GM19438 (cell line): Measurements from ENCODE around the gene GPRC5C.
"Not testable (repeated sequence)": the region's sequence is repeated elsewhere in the genome, so short reads cannot be mapped to it uniquely, and the experiment has no call there.

ENCODE experiments used
- ATAC-seq: cut with Tn5 transposase; IDR thresholded peaks from one replicate; pipeline ENCODE4 v1.9.1; 2021; ENCODE audit warnings: low read depth; ENCODE audit not compliant: unreplicated experiment

Gene GPRC5C

DNA sequence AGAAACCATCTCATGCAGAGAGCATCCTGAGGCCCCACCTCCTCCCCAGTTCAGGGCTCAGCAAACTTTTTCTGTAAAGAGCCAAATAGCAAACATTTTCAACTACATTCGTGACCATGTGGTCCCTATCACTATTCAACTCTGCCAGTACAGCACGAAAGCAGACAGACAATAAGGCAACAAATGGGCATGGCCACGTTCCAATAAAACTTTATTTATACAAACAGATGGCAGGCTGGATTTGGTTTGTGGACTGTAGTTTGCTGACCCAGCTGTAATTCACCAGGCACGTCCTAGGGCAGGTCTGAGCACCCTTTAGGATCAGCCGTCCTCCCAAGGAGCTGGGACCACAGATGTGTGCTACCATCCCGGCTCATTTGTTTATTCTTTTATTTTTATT lies 27.1 kb upstream of the GPRC5C start:
- no peak for ATAC-seq

DNA sequence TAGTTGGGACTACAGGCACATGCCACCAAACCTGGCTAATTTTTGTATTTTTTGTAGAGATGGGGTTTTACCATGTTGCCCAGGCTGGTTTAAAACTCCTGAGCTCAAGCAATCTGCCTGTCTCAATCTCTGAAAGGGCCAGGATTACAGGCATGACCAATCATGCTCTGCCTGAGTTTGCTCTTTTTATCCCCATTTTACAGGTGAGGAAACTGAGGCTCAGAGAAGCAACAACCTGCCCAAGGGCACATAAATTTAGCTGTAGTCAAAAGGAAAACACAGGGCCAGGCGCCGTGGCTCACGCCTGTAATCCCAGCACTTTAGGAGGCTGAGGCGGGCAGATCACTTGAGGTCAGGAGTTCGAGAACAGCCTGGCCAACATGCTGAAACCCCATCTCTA lies 26.6 kb upstream of the GPRC5C start:
- ATAC-seq: not testable (repeated sequence)

DNA sequence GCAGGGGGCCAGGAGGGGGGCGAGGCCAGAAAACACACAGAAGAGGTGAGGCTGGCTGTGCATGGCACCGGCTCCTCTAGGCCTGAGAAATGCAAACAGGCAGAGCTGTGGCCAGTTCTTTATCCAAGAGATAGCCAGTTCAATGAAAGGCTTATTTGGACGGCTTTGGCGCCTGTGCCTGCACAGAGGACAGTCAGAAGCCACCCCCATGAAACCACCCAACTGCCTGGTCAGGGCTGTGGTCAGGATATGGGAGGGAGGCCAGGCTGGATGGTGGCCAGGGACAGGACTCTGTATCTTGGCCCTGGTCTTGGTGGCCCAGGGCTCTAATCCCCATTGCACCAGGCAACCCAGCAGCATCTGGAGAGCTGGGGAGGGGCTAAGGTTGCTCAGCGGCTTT lies 24.5 kb upstream of the GPRC5C start:
- no peak for ATAC-seq

DNA sequence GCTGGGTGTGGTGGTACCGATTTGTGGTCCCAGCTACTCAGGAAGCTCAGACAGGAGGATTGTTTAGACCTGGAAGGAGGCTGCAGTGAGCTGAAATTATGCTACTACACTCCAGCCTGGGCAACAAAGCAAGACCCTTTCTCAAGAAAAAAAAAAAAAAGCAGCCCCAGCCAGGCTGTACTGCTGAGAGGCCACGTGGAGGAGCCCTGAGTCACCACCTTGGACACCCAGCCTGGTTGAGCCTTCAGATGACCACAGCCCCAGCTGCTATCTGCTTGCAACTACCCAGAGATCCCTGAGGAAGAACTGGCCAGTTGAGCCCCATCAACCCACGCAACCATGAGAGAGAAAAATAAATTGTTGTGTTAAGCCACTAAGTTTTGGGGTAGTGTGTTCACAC lies 23.6 kb upstream of the GPRC5C start:
- ATAC-seq: no peak

DNA sequence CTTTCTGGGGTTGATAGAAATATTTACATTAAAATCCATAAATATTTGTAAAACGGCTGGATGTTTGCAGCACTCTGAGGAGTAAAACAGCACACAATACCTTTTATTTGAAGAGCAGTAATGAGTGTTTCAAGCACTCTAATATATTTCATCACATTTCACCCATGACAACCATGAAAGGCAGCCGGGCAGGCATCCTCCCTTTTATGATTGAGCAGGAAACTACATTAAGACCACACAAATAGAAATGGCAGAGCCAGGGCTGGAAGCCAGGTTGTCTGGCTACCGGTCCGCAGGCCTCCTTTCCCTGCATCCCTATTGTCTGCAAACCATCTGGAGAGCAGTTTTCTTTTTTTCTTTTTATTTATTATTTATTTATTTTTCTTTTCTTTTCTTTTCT lies 23.1 kb upstream of the GPRC5C start:
- no peak for ATAC-seq

GRCh38 chr17:74410001-74410443 lies 21.9 kb upstream of the GPRC5C start:
- ATAC-seq: no peak

DNA sequence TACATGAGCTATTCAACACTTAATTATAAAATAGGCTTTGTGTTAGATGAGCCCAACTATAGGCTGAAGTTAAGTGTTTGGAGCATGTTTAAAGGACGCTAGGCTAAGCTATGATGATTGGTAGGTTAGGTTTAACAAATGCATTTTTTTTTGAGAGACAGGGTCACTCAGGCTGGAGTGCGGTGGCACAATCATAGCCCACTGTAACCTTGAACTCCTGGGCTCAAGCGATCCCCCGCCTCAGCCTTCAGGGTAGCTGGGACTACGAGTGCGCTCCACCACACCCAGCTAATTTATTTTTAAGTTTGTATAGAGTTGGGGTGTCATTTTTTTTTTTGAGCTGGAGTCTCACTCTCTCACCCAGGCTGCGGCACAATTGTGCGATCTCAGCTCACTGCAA lies 19.3 kb upstream of the GPRC5C start:
- ATAC-seq: no peak

DNA sequence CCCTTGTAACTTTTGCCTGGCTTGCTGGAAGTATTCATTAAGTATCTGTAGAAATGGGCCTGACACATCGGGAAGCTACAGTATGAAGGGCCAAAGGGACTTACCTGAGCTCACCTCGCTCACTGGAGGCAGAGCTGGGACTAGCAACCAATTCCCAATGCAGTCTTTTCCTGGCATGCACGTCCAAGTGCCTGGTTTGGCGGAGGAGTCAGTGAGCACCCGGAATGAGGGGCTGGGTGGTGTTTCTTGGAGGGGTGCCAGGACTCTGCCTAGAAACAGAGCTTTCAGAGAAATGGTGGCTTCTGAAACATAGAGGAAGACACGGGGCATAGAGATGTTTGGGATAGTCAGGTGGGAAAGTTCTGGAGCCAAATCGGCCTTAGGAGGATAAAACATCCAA lies 18.4 kb upstream of the GPRC5C start:
- no peak for ATAC-seq

- ATAC-seq: no peak
These were observed 17.4 kb upstream of the GPRC5C start for GRCh38 chr17:74414510-74414909.

DNA sequence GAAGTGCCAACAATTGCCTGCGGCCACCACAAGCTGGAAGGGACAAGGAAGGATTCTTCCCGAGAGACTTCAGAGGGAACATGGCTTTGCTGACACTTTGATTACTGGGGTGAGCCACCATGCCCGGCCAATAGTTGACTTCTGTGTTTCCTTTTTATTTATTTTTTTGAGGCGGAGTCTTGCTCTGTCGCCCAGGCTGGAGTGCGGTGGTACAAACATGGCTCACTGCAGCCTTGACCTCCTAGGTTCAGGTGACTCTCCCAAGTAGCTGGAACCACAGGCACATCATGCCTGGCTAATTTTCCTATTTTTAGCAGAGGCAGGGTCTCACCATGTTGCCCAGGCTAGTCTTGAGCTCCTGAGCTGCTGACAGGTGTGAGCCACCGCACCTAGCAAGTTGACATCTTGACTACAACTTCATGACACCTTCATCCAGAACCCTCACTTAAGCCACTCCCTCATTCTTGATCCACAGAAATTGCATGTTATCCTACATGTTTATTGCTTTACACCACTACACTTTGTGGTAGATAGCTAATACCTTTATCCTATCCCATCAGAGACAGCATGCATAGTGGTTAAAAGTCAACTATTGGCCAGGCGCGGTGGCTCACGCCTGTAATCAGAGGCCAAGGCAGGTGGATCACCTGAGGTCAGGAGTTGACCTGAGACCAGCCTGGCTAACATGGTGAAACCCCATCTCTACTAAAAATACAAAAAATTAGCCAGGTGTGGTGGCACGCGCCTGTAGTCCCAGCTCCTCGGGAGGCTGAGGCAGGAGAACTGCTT lies 16.1 kb upstream of the GPRC5C start:
- no peak for ATAC-seq

GRCh38 chr17:74417178-74418045 lies 14.5 kb upstream of the GPRC5C start:
- no peak for ATAC-seq

DNA sequence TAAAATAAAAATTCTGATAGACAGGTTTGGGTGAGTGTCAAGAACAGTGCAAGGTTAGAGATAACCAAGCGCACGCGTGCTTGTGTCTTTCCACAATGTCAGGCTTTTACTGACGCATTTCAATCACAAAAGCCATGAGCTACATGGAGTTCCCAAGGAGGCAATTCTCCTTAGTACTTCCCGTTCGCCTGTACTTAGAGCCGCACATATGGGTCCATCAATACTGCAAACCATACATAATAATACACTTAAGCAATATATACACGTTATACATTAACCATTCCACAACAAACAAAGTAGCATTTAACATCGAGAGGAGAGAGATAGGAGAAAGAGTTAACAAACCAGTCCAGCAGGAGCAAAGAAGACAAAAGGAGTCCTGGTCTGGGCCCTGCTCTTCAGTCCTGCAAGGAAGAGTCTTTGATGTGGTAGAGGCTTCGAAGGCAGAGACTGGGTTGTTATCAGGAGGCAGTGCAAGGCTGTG lies 11.9 kb upstream of the GPRC5C start:
- no peak for ATAC-seq

- no peak for ATAC-seq
These were observed 7.8 kb upstream of the GPRC5C start for GRCh38 chr17:74424117-74424516.

DNA sequence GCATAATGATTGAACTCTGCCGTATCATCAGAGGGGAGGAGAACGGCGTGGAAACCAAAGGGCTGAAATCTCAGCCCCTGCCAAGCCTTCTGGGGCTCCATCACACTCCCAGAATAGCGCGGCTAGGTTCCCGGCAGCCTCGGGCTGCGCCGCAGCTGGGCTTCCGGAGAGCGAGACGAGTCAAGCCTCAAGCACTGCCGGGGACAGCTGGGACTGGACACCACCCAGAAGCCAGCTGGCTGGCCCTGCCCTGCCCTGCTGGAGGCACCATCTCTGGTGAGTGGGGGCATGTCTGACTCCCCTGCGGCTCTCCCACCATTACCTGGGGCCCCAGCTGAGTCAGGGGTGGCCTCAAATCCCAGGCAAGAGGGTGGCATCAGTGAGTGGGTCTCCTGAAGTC lies 7.2 kb upstream of the GPRC5C start:
- ATAC-seq: no peak

GRCh38 chr17:74426551-74427047 lies 5.3 kb upstream of the GPRC5C start:
- no peak for ATAC-seq

DNA sequence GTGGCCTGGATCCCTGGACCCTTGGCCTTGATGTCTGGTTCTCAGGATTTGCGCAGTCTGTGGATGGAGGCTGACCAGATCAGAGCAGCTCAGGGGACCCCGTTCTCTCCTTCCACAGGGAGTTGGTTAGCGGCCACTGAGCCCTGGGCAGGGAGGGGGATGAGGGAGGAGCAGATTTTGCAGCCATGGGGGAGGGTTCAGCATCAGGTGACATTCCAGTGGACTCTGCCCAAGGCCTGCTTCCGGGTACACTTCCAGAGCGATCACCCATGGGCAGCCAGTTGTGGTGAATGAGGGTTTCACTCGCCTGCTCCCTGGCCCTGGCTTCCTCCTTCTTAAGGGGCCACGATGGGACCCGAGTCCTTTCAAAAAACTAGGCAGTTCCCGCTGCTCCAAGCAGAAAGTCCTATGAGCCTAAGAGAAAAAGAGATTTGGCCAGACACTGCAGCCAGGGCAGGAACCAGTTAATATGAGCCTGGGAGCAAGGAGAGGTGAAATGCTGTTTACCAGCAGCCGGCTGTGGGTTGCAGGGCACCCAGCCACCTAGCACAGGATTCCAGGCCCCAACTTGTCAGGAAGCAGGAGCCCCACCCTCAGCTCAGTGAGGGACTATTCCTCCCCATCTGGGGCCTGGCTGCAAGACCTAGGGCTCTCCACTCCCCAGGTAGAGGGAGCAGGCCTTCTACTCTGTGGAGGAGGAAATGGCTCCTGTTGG lies 4.7 kb upstream of the GPRC5C start:
- no peak for ATAC-seq

DNA sequence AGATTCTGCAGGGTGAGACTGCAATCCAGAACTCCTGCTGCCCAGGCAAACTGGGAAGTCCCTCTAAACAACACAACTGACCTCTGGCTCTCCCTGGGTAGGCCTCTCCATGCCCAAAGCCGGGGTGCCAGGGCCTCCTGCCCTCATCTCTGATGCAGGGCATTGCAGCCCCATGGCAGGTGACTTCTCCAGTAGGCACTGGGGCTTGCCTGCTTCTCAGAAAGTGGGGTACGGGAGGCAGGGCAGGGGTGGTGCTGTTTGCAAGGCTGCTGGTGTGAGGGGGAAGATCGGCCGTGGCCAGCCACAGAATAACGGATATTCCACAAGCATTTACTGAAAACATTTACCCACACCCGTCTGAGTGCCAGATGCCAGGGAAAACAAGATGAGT lies 4.1 kb upstream of the GPRC5C start:
- no peak for ATAC-seq

DNA sequence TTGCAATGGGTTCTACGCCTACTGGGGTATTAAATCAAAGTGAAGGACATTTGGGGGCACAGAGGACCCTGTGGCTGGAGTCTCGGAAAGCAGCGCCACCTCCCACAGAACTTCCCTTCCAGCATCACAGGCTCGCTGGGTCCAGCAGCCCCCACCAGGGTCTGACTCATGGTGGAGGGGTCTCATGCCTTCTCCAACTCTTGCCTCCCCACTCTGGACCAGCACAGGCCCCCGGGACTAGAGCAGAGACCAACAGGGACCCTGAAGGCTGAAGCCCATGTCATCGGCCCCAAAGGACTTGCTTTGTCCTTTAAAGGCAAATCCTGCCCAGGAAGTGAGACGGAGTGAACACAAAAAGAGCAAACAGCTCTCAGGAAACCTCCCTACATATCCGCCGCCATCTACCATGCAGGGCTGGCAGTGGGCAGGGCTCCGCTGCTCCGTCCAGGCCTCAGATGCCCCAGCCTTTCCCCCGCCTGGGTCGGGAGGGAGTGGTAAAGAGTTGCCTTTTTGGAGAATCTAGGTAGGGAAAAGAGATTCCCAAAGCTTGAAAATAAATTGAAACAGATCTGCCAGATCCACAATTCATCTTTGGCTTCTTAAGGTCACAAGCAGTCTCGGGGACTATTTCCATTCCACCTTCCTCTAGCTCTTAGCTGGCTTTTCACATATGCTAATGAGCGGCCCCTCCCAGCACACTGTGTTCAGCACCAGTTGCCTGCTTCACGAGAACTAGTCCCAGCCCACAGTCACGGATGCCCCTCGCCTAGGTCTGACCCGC lies 2.1 kb upstream of the GPRC5C start:
- peak; percentile 7 for ATAC-seq

DNA sequence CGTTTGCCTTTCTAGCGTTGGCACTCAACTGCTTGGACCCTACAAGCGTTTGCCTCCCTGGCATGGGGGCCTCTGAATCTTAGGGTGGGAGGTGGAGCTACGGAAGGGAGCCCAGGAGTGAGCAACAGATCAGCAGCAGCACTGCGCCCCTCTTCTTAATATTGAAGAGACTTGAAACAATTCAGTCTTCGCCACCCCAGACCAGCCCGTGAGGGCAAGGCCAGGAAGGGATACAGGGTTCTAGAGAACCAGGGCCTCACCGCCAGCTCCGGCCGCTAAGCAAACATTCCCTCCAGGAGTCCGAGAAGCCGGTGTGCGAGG lies 1.5 kb upstream of the GPRC5C start:
- ATAC-seq: peak; percentile 25
